ENCODE measurements around the gene ANGPTL2. TPM values are rescaled to one million over a fixed set of nuclear protein-coding genes. Genes with fewer than 3 reads are reported as not detected.

Gene ANGPTL2
- total and polyA plus RNA-seq, 9 of the 15 experiments (the other 6 are each of a cell fraction or from before 2014, with no cell fraction given), result not detected

DNA sequence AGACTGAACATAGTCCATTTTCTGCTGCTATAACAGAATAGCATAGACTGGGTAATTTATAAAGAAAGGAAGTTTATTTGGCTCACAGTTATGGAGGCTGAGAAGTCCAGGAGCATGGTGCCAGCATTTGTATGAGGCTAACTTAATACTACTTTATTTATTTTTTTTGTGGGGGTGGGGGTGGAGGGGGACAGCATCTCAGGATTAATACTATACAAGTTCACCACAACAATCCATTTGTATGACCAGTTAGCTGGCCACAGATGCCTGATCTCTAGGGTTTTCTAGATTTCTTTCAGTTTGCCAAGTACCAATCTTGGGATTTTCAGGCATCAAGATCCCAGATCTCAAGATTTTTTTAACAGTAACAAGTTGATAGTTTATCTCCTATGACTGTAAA, 20.3 kb downstream of the ANGPTL2 start:
- H4K20me1 ChIP-seq (replicated peaks; ENCODE audit: control insufficient read depth, insufficient read depth, low read length), result peaks cover 2% of the 10 kb centered on the region; the same call in 1 of the 2 replicates
- H2AFZ ChIP-seq (ENCODE audit: low read depth, low read length), result no peak overlapping the region
- no peaks in the 10 kb centered on the region; a peak in 1 of 5 replicates for H3K4me1 ChIP-seq (replicated peaks in 1 of 2; ENCODE audit: control insufficient read depth in 2 of 2, insufficient read depth in 2 of 2, low read length in 2 of 2)
- no TSS peak for BruUV-seq (replicated peaks)
- no peak for FAIRE-seq
- ATAC-seq, result no peak
- H3K9me1 ChIP-seq (ENCODE audit: control insufficient read depth, insufficient read depth, low read length), result no peaks in the 10 kb centered on the region
- no peak overlapping the region for H3K4me2 ChIP-seq (ENCODE audit: insufficient read depth, low read length)
- no peaks in the 10 kb centered on the region for H3K9me3 ChIP-seq (replicated peaks; ENCODE audit: control insufficient read depth, insufficient read depth, low read depth, low read length)
- peaks cover 10 to 21% of the 10 kb centered on the region in 2 experiments; a peak in 4 of 5 replicates for H3K27me3 ChIP-seq (ENCODE audit: control insufficient read depth in 2 of 2, insufficient read depth in 2 of 2, low read length in 2 of 2)
- DNase-seq (ENCODE audit: extremely low read depth in 1 of 4, low spot score in 3 of 4), result no peak
- H3K79me2 ChIP-seq (ENCODE audit: control insufficient read depth, insufficient read depth, low read length), result no peaks in the 10 kb centered on the region
- TF ChIP-seq ZNF717 (CRISPR knock-in tag; IDR thresholded peaks at IDR 0.05) (no peak), SRSF9 (IDR thresholded peaks at IDR 0.05; ENCODE audit: borderline replicate concordance, low read depth, low read length) (no peak)
- TF ChIP-seq, protein P1, sequence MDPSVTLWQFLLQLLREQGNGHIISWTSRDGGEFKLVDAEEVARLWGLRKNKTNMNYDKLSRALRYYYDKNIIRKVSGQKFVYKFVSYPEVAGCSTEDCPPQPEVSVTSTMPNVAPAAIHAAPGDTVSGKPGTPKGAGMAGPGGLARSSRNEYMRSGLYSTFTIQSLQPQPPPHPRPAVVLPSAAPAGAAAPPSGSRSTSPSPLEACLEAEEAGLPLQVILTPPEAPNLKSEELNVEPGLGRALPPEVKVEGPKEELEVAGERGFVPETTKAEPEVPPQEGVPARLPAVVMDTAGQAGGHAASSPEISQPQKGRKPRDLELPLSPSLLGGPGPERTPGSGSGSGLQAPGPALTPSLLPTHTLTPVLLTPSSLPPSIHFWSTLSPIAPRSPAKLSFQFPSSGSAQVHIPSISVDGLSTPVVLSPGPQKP (CRISPR knock-in tag; IDR thresholded peaks at IDR 0.05), result no peak
- no peak overlapping the region for H3K27ac ChIP-seq (ENCODE audit: extremely low read depth, low read depth, low read length)
- in situ Hi-C loops (cut with MboI), result no loop called here
- H3K4me3 ChIP-seq, result no peak overlapping the region
- ChIA-PET CTCF (ENCODE audit: low intra/inter-chr PET ratio) (no interaction called here), POLR2A (no interaction called here)
- H3K9ac ChIP-seq (ENCODE audit: insufficient read depth in 1 of 2, low read depth in 2 of 2, low read length in 2 of 2), result no peak overlapping the region
- intact Hi-C loops (cut with micrococcal nuclease), result no loop called here
- H3K36me3 ChIP-seq (ENCODE audit: control insufficient read depth, insufficient read depth, low read length), result no peaks in the 10 kb centered on the region

- Histone ChIP-seq H3K9me1 (ENCODE audit: control insufficient read depth, insufficient read depth, low read length) (no peaks in the 10 kb centered on the region), H3K9ac (ENCODE audit: insufficient read depth in 1 of 2, low read depth in 2 of 2, low read length in 2 of 2) (no peak overlapping the region), H2AFZ (ENCODE audit: low read depth, low read length) (no peak overlapping the region), H3K9me3 (replicated peaks; ENCODE audit: control insufficient read depth, insufficient read depth, low read depth, low read length) (no peaks in the 10 kb centered on the region), H3K79me2 (ENCODE audit: control insufficient read depth, insufficient read depth, low read length) (no peaks in the 10 kb centered on the region), H3K36me3 (ENCODE audit: control insufficient read depth, insufficient read depth, low read length) (no peaks in the 10 kb centered on the region), H3K4me3 (no peak overlapping the region), H3K4me1 (replicated peaks in 1 of 2; ENCODE audit: control insufficient read depth in 2 of 2, insufficient read depth in 2 of 2, low read length in 2 of 2) (no peaks in the 10 kb centered on the region; a peak in 1 of 5 replicates), H4K20me1 (replicated peaks; ENCODE audit: control insufficient read depth, insufficient read depth, low read length) (peaks cover 2% of the 10 kb centered on the region; the same call in 1 of the 2 replicates), H3K27me3 (ENCODE audit: control insufficient read depth in 2 of 2, insufficient read depth in 2 of 2, low read length in 2 of 2) (peaks cover 10 to 23% of the 10 kb centered on the region in 2 experiments; a peak in 4 of 5 replicates), H3K4me2 (ENCODE audit: insufficient read depth, low read length) (no peak overlapping the region), H3K27ac (ENCODE audit: extremely low read depth, low read depth, low read length) (no peak overlapping the region)
- intact Hi-C loops (cut with micrococcal nuclease), result no loop called here
- WGBS (ENCODE audit: insufficient coverage, low coverage, missing lambda C conversion rate), result 15% methylated on average over 3 of the region's 3 CpGs
- FAIRE-seq (no peak), ATAC-seq (no peak), DNase-seq (ENCODE audit: extremely low read depth in 1 of 4, low spot score in 3 of 4) (no peak)
- no TSS peak for BruUV-seq (replicated peaks)
- in situ Hi-C loops (cut with MboI), result no loop called here
- POLR2A ChIA-PET, result no interaction called here
- CTCF ChIA-PET (ENCODE audit: low intra/inter-chr PET ratio), result no interaction called here
- TF ChIP-seq ZKSCAN1 (IDR thresholded peaks at IDR 0.05; ENCODE audit: low read depth, low read length), result no peak
- no peak for TF ChIP-seq HMGN3 (IDR thresholded peaks at IDR 0.05; ENCODE audit: borderline replicate concordance, extremely low read depth, insufficient read length, low read depth, low read length)
- TF ChIP-seq RREB1 (CRISPR knock-in tag; IDR thresholded peaks at IDR 0.05), result no peak
Measured at GRCh38 chr9:127099664-127100063, 22.8 kb downstream of the ANGPTL2 start.

Data from K562 (cell line).